Fibroblast of skin of abdomen (primary cell): Measurements from ENCODE around the gene DNAH6.

Experiments used
- DNase-seq: peaks from one replicate; pipeline ENCODE4 v3.0.0-alpha.2; 2013

The DNAH6 gene

GRCh38 chr2:84801811-84802210, 285.5 kb downstream of the DNAH6 start:
- no peak for DNase-seq

DNA sequence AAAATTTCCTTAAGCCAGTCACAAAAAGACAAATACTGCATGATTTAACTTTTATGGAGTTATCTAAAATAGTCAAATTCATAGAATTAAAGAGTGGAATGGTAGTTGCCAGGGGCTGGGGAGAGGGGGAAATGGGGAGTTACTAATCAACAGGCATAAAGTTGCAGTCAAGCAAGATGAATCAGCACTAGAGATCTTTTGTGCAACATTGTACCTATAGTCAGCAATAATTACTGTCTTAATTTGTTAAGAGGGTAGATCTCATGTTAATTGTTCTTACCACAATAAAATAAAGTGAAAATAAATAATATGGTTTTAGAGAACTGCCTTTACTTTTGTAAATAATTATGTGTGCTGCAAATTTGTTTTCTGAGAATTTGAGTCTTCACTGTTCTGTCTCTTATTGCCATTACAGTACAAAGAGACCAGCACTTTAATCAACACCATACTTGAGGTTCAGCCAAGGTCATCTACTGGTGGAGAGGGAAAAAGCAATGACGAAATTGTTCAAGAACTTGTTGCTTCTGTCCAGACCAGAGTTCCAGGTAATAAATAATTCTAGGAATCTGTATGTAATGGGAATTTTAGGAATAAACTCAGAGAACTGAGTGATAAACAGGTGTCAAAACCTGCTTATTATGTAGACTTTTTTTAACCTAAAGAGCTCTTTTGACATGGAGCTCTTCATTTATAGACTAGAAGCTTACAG, 289.1 kb downstream of the DNAH6 start:
- DNase-seq = peak; percentile 71

DNA sequence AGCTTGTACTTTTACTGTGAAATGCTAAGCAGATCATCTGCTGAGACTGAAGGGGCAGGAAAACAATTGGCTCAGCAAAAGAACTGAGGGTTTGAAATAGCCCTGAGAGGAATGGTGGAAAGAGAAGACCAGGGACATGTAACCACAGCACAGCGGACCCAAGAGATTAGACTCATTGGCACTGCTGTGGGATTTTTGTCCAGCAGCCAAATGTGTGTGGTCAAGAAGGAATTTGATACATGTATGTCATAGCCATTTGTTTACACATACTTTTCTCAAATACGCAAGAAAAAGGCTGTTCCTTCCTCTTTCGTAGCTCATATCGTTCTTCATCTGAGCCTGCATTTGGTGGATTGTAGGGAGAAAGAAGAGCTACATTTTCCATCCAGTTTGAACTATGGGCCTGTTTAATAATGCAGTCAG, 290.8 kb downstream of the DNAH6 start:
- DNase-seq = peak; percentile 98

- DNase-seq = no peak
Measured at GRCh38 chr2:84808279-84808678, 292.0 kb downstream of the DNAH6 start.

DNA sequence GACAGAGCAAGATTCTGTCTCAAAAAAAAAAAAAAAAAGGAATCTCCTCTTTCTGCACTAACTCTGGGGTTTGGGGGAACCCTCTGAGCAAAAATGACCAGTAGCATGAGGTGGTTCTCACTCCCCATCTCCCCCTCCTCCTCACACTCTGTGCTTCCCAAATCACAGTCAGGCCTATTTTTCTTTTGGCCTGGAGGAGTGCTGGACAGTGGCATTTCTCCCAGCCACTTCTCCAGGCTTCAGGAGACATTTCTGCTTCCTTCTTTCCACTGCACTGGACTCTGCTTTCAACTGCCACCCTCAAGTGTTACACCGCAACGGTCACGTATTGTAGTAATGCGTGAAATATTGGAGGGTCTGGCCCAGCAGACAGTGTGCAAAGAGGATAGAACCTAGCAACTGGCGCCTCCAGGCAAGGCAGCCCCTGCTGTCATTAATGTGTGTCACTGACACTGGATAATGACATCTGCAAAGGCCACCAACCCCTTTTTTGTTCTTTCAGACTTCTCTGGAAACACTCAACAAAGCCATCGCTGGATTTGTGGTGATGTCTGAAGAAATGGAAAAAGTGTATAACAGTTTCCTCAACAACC, 295.6 kb downstream of the DNAH6 start:
- no peak for DNase-seq

DNA sequence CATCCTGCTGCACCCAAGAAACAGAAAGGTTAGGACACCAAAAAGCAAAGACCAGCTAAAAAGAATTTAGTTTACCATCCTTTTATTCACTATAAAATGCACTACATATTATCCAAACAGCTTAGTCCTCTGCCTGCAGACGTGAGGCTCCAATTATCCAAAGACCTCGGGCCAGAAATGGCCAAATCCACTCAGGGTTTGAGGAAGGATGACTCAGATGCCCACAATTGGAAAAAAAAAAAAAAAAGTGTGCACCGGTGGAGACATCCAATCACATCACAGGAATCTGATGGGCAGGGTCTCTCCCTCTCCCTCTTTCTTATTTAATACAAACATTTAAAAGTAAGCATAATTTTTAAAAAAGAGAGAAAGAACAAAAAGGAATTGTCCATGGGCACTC, 298.8 kb downstream of the DNAH6 start:
- no peak for DNase-seq

- no peak for DNase-seq
Measured at GRCh38 chr2:84816426-84817026, 300.2 kb downstream of the DNAH6 start.

DNA sequence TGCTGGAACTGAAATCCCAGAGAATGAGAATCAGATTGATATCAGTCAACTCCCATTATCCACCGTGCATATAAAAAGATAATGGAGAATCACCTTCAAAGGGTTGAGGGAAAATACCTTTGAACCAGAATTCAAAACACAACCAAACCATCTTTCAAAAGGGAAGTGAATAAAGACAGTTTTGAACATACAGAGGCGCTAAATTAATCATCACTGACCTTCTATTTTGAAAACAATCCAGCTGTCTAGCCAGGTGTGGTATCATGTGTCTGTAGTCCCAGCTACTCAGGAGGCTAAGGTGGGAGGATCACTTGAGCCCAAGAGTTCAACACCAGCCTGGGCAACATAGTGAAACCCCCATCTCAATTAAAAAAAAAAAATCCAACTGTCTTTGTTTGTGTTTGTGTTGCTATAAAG, 300.9 kb downstream of the DNAH6 start:
- no peak for DNase-seq

- DNase-seq = no peak
Measured at GRCh38 chr2:84821806-84822205, 305.5 kb downstream of the DNAH6 start.

DNA sequence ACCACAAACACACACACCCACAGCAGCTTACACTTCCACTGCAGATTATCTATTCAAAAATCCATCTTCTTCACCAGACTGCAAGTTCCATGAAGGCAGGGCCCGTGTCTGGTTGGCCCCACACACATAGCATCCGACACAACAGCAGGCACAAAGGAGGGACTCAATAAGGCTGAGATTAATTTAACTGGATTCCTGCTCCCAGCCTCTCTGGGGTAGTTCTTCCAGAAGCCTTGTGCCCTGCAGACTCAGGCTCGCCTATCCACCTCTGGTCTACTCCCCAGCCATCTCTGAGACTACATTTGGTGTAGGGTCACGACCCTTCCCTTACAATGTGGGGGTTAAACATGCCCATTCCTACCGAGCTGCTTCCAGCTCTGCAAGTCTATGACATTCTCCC, 306.9 kb downstream of the DNAH6 start:
- no peak for DNase-seq

- DNase-seq = no peak
Measured at GRCh38 chr2:84823788-84824187, 307.5 kb downstream of the DNAH6 start.

DNA sequence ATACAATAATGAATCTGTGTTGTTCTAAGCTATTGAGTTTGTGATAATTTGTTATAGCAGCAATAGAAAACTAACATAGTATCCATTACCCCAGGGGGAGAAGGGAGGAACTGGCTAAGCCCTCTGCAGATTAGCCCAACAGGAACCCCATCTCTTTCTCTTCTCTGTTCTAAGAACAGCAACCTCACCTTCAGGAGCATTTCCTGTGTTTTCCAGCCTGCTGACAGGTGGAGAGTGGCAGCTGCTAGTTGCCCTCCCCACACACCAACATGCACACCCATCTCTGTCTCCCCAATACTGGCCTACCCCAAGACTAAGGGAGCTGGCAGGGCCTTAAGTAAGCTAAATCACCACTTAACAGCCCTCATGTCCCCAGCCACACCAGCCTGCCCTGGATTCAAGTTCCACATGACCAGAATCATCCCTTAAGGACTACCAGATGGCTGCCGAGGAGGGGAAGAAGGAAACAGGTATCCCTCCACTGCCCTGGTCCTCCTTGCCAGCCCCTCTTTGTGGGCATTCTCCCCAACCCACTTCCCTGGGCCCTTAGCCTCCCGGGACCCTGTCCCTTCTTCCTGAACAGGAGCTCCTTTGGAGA, 311.8 kb downstream of the DNAH6 start:
- DNase-seq = no peak

DNA sequence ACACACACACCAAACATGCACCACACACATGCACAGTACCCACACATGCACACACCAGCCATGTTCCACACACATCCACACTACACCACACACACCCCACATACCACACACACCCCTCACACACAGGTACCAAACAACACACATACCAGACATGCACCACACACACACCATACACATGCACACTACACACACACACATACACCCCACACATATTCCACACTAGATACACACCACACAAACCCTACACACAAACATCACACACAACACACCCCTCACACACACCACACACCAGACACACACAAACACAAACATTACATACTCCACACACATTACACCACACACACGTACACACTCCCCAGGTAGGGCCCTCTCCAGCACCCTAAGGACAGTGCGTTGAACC, 313.4 kb downstream of the DNAH6 start:
- no peak for DNase-seq

DNA sequence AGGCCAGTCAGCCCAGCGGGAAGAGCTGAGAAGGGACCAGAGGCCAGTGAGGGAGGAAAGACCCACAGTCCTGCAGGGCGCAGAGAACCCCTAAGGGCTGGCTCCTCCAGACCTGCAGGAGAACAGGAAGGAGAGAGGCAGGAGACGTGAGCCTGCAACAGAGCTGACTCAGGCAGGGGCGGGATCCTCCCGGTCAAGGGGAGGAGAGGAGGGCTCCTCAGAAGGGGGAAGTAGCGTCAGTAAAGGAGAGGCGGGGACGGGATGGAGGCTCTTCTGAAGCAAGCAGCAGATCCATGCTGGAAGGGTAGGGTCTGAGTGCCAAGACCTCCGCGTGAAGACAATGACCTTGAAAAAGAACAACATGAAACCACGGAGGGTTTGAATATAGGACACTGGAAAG, 313.8 kb downstream of the DNAH6 start:
- peak; percentile 31 for DNase-seq

GRCh38 chr2:84830758-84831500, 314.6 kb downstream of the DNAH6 start:
- no peak for DNase-seq

GRCh38 chr2:84832772-84833461, 316.6 kb downstream of the DNAH6 start:
- no peak for DNase-seq

DNA sequence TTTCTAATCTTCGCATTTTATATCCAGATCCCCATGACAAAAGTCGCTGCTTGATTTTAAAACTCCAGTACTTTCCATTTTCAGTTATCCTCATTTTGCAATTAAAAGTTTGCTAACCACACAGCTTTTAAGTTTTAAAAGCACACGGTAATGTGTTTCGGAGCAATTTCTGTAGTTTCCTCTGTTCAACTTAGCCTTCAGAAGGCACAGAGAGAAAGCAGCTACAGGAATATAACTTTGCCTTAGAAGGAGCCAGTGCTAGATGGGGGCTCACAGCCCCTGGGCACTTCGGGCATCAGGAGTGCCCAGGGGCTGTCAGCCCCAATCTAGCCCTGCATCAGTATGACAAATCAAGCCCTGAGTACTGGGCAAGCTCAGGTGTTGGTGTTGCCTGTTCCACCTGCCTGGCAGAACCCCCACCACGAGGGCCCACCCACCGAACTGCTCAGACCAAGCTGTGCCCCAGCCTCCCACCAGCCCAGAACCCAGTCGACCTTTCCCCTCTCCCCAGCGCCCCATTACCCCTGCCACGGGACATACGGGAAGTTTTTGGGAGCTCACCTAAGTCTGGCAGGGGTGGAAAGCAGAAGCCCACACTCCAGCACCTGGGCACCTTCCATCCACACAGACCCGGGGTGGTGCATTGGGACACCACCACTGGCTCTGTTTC, 317.3 kb downstream of the DNAH6 start:
- no peak for DNase-seq

- no peak for DNase-seq
Measured at GRCh38 chr2:84836215-84836614, 319.9 kb downstream of the DNAH6 start.

DNA sequence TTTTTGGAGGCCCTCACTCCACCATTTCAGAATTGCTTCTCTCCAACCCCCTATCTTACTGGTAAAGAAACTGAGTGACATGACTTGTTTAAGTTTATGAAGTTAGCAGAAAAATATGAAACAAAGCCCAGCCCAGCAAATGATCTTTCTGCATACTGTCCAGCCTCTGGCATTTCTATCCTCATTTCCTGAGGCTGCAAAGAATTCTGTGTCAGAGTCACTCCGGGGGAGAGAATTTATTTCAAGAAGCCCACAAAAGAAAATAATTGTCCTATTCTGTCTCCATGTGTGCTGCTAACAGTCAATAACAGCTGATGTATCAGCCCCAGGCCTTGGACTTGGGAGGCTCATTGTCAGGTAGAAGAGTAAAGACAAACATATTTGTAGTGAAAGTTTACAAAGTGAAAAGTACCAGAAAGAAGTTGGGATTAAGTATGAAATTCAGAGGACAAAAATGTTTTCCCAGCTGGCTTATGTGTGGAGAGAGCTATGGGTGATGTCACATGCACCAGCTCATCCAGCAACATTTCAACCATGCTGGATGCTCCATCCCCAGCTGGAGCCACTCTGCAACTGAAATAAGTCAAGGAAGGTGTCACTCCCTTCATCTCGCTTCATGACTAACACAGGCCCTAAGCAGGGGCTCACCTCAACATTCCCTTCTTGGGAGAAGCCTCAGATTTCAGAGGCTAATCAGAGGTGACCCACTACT, 322.3 kb downstream of the DNAH6 start:
- DNase-seq = peak; percentile 42

DNA sequence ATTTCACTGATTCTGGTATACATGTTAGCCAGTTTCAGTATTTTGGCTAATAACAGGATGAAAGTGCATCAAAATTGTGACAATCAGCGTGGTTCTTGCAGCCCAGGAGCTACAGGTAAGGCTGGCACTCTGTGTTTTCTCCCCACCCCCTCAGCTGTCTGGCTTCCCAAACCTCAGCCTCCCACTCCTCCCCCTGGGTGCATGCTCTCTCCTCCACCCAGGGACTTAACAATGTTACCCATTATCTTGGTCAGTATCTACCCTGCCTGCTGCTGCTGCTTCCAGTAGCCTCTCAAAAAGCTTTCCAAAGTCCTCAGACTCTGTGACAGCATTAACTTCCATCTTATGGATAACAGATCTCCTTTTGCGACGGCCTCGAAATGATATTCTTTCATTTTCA, 323.6 kb downstream of the DNAH6 start:
- DNase-seq = no peak

- no peak for DNase-seq
Measured at GRCh38 chr2:84840306-84840705, 324.0 kb downstream of the DNAH6 start.
